ENCODE measurements around the gene PHPT1. TPM values are rescaled to one million over a fixed set of nuclear protein-coding genes. Genes with fewer than 3 reads are reported as not detected.

Gene PHPT1
- total and polyA plus RNA-seq, 2 of the 13 experiments (the other 11 are each of a cell fraction or from before 2014, with no cell fraction given) = 189 to 192 TPM

DNA sequence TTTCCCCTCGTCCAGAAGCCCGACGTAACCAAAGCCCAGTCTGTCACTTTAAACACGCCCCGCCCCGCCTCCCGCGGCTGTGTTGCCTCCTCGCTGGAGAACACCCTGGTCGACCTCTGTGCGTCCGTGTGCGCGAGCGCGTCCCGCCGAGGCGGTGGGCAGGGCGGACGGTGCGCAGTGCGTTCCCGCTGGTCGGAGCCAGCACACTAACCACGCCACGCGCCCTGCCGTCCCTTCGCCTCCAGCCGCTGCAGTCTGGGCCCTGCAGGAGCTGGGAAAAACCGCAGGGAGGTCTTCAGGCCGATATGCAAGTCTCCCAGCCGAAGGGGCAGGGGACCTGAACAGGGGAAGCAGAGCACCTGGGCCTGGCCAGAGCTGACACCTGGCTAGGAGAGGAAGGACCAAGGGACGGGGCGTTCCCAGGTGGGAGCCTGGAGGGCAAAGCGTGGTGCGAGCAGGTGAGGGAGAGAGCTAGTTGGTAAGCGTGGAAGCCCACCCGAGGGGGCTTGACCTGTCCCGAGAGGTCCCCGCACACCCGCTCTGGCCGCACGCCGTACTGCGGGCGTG, 1.3 kb upstream of the PHPT1 start (continued):
- TF ChIP-seq ZNF260 (CRISPR knock-in tag; IDR thresholded peaks at IDR 0.05; ENCODE audit: borderline replicate concordance, low read depth) = no peak
- TF ChIP-seq PHB2 (IDR thresholded peaks at IDR 0.05; ENCODE audit: partially characterized antibody) = no peak
- peak; percentile 18 for TF ChIP-seq ASH2L (IDR thresholded peaks at IDR 0.05; ENCODE audit: insufficient read length, low read depth, low read length)
- TF ChIP-seq, protein P1, sequence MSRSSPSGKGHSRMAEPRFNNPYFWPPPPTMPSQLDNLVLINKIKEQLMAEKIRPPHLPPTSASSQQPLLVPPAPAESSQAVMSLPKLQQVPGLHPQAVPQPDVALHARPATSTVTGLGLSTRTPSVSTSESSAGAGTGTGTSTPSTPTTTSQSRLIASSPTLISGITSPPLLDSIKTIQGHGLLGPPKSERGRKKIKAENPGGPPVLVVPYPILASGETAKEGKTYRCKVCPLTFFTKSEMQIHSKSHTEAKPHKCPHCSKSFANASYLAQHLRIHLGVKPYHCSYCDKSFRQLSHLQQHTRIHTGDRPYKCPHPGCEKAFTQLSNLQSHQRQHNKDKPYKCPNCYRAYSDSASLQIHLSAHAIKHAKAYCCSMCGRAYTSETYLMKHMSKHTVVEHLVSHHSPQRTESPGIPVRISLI (CRISPR knock-in tag; IDR thresholded peaks at IDR 0.05; ENCODE audit: borderline replicate concordance) = no peak
- TF ChIP-seq, protein P2, sequence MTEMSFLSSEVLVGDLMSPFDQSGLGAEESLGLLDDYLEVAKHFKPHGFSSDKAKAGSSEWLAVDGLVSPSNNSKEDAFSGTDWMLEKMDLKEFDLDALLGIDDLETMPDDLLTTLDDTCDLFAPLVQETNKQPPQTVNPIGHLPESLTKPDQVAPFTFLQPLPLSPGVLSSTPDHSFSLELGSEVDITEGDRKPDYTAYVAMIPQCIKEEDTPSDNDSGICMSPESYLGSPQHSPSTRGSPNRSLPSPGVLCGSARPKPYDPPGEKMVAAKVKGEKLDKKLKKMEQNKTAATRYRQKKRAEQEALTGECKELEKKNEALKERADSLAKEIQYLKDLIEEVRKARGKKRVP (CRISPR knock-in tag; IDR thresholded peaks at IDR 0.05) = no peak
- no peak for TF ChIP-seq SMAD3 (CRISPR knock-in tag; IDR thresholded peaks at IDR 0.05)
- no peak for TF ChIP-seq KAT8 (CRISPR knock-in tag; IDR thresholded peaks at IDR 0.05)
- TF ChIP-seq, protein P3, sequence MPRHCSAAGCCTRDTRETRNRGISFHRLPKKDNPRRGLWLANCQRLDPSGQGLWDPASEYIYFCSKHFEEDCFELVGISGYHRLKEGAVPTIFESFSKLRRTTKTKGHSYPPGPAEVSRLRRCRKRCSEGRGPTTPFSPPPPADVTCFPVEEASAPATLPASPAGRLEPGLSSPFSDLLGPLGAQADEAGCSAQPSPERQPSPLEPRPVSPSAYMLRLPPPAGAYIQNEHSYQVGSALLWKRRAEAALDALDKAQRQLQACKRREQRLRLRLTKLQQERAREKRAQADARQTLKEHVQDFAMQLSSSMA (CRISPR knock-in tag; IDR thresholded peaks at IDR 0.05) = 0 out of 2 replicates have a peak, but pooled peaks have one; percentile 60
- no peak for TF ChIP-seq SP140L (CRISPR knock-in tag; IDR thresholded peaks at IDR 0.05; ENCODE audit: borderline replicate concordance)
- no peak for TF ChIP-seq ZFP82 (CRISPR knock-in tag; IDR thresholded peaks at IDR 0.05; ENCODE audit: borderline replicate concordance)
- TF ChIP-seq ZNF484 (CRISPR knock-in tag; IDR thresholded peaks at IDR 0.05; ENCODE audit: borderline replicate concordance, low read depth) = no peak
- no peak for TF ChIP-seq ZNF264 (CRISPR knock-in tag; IDR thresholded peaks at IDR 0.05)
- TF ChIP-seq ZIK1 (CRISPR knock-in tag; IDR thresholded peaks at IDR 0.05; ENCODE audit: borderline replicate concordance, low read depth) = no peak; the same call in 1 of the 2 replicates
- TF ChIP-seq, protein P4, sequence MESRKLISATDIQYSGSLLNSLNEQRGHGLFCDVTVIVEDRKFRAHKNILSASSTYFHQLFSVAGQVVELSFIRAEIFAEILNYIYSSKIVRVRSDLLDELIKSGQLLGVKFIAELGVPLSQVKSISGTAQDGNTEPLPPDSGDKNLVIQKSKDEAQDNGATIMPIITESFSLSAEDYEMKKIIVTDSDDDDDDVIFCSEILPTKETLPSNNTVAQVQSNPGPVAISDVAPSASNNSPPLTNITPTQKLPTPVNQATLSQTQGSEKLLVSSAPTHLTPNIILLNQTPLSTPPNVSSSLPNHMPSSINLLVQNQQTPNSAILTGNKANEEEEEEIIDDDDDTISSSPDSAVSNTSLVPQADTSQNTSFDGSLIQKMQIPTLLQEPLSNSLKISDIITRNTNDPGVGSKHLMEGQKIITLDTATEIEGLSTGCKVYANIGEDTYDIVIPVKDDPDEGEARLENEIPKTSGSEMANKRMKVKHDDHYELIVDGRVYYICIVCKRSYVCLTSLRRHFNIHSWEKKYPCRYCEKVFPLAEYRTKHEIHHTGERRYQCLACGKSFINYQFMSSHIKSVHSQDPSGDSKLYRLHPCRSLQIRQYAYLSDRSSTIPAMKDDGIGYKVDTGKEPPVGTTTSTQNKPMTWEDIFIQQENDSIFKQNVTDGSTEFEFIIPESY (CRISPR knock-in tag; IDR thresholded peaks at IDR 0.05) = peak; percentile 7; the same call in 1 of the 2 replicates
- TF ChIP-seq ZNF773 (CRISPR knock-in tag; IDR thresholded peaks at IDR 0.05; ENCODE audit: borderline replicate concordance) = no peak; the same call in 1 of the 2 replicates
- TF ChIP-seq, protein P5, sequence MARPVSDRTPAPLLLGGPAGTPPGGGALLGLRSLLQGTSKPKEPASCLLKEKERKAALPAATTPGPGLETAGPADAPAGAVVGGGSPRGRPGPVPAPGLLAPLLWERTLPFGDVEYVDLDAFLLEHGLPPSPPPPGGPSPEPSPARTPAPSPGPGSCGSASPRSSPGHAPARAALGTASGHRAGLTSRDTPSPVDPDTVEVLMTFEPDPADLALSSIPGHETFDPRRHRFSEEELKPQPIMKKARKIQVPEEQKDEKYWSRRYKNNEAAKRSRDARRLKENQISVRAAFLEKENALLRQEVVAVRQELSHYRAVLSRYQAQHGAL (CRISPR knock-in tag; IDR thresholded peaks at IDR 0.05; ENCODE audit: not compliant biosample characterization) = no peak
- TF ChIP-seq ZNF589 (CRISPR knock-in tag; conservative IDR thresholded peaks at IDR 0.05) = peak; percentile 72; the same call in 1 of the 2 replicates
- no peak for TF ChIP-seq HNF4G (IDR thresholded peaks at IDR 0.05; ENCODE audit: borderline replicate concordance, low read depth, low read length)
- 0 out of 2 replicates have a peak, but pooled peaks have one; percentile 70 for TF ChIP-seq HNF4G (CRISPR knock-in tag; IDR thresholded peaks at IDR 0.05; ENCODE audit: borderline replicate concordance, low read depth)
- no peak for TF ChIP-seq ZNF205 (CRISPR knock-in tag; IDR thresholded peaks at IDR 0.05)
- no peak for TF ChIP-seq ZNF7 (CRISPR knock-in tag; IDR thresholded peaks at IDR 0.05)
- TF ChIP-seq RBAK (CRISPR knock-in tag; IDR thresholded peaks at IDR 0.05) = no peak
- no peak for TF ChIP-seq ZNF337 (CRISPR knock-in tag; IDR thresholded peaks at IDR 0.05; ENCODE audit: borderline replicate concordance, low read depth)
- TF ChIP-seq PLRG1 (conservative IDR thresholded peaks at IDR 0.05) = no peak

All from HepG2 (cell line).